HG03045 (cell line): ENCODE data around the gene ESPL1.
A peak's percentile ranks its signal among the peaks of the same experiment; 100 is the strongest.
"Not testable (repeated sequence)": the region's sequence is repeated elsewhere in the genome, so short reads cannot be mapped to it uniquely, and the experiment has no call there.

Experiments used
- ATAC-seq: cut with Tn5 transposase; IDR thresholded peaks from one replicate; pipeline ENCODE4 v1.9.1; 2021; ENCODE audit warnings: mild to moderate bottlenecking, moderate library complexity; ENCODE audit not compliant: unreplicated experiment

Gene ESPL1

GRCh38 chr12:53297106-53297505 lies 29.0 kb downstream of the ESPL1 start:
- ATAC-seq = not testable (repeated sequence)

DNA sequence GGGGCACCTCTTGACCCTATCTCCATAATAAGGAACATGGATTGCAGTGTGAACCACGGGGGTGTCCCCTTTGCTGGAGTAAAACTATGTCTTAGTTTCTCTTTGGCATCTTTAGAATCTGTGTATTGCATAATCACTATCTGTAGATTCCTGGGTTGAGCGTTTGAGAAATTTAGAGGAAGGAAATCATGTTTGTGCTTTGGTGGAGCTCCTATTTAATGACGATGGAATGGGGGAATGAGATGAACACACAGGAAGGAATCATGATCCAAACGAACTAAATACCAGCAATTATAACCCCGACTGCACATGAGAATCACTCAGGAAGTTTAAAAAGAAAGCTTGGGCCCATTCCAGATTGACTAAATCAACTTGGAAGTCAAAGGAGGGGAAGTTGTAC lies 30.1 kb downstream of the ESPL1 start:
- ATAC-seq = no peak

- no peak for ATAC-seq
Observed at GRCh38 chr12:53299101-53299453, 31.0 kb downstream of the ESPL1 start.

DNA sequence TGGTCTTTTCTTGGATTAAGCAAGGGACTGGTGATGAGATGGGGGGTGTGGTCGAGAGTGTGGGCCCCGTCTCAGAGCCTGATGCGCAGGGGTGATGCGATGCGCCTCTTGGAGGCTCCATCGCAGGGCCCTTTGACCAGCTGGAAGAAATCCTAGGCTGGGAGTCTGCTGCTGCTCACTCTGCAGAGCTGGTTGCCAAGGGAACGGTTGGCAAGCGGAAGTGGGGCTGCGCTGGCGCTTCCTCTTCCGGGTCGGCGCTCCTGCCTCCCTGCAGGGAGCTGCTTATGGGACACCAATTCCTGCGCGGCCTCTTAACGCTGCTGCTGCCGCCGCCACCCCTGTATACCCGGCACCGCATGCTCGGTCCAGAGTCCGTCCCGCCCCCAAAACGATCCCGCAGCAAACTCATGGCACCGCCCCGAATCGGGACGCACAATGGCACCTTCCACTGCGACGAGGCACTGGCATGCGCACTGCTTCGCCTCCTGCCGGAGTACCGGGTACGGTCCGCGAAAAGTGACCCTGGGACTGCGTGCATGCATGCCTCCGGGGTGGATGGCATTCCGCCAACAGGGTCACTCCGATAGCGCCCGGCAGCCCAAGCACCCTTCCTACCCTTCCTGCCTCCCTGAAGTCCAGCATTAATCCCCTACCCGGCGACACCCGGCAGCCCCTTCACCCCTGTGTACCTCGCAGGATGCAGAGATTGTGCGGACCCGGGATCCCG lies 31.5 kb downstream of the ESPL1 start, which contains the start of gene MYG1:
Gene MYG1 (plus strand): TSS at position 242 of the 727 bp plus-strand sequence. CDS start 43 bp downstream, at position 285.
- ATAC-seq = peak; percentile 73

- no peak for ATAC-seq
Observed at GRCh38 chr12:53300187-53300586, 32.1 kb downstream of the ESPL1 start.

DNA sequence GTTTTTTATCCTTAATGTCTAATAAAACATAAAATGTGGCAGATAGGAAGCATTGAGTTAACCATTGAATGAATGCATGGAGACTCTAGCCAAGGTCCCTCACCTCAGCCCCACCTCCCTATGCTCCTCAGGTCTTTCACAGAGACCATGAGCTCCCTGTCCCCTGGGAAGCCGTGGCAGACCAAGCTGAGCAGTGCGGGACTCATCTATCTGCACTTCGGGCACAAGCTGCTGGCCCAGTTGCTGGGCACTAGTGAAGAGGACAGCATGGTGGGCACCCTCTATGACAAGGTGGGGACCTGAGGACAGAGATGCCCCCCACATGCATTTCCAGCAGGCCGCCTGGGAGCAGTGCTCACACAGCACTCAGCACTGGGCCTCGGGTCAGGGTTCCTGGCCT lies 34.8 kb downstream of the ESPL1 start:
- ATAC-seq = no peak

DNA sequence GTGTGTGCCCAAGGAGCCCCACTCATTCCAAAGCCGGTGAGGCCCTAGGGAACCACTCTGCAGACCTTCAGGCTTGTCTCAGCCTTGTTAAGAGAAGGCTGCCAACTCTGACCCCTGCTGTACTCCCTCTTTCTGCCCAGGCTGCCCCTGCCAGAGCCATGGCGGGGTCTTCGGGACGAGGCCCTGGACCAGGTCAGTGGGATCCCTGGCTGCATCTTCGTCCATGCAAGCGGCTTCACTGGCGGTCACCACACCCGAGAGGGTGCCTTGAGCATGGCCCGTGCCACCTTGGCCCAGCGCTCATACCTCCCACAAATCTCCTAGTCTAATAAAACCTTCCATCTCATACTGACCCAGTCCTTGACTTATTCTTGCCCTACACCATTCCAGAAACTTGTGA lies 38.7 kb downstream of the ESPL1 start:
- ATAC-seq = no peak

GRCh38 chr12:53308276-53308675 lies 40.2 kb downstream of the ESPL1 start:
- no peak for ATAC-seq

DNA sequence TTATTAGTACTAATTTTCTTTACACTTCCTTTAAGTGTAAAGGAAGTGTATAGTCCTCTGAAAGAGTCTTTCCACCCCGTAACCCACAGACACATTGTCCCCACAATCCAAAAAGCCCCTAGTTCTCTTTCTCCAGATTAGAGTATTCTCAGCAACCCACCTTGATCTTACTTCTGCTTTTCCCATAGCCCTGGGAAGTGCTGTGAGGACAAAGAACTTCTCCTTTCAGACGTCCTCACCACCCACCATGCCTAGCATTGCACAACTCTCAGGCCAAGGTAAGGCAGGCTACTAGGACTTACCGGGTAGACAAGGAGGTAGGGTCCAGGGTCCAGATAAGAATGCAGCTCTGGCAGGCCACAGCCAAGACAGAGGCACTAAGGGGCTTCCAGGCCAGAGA lies 45.9 kb downstream of the ESPL1 start:
- no peak for ATAC-seq

DNA sequence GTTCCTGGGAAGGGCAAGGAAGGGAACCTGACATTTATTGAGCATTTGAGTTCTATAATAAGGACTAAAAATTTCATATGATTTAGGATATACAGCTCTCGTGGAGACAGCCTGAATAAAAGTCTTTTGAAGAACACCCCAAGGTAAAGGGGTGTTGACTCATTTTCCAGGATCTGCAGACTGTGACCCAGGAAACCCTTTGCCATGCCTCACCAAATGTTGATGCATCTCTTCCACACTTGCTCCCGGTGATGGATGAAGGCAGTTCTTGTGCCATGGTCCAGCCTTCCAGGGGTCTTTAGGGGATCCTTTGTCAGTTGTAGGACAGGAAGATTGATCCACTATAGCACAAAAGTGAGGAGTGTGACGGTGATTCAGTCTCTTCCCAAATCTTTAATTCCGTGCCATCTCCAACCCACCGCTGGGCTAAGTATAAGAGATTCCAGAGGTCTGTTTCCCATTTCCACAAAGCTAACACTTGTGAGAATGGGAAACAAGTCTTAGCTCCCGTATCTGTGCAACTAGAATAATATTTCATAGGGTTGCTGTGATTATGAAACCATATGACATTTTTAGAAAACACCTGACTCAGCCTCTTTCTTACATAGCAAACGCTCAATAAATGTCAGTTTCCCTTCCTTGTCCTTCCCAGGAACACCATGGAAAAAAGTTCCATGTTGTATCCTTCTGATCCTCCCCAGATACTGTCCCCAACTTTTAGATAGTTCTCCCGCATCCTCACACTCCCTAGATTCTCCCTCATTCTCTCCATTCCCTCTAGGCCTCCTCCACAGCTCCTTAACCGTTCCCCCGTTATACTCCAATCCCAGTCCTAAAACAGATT lies 52.5 kb downstream of the ESPL1 start:
- ATAC-seq = no peak

DNA sequence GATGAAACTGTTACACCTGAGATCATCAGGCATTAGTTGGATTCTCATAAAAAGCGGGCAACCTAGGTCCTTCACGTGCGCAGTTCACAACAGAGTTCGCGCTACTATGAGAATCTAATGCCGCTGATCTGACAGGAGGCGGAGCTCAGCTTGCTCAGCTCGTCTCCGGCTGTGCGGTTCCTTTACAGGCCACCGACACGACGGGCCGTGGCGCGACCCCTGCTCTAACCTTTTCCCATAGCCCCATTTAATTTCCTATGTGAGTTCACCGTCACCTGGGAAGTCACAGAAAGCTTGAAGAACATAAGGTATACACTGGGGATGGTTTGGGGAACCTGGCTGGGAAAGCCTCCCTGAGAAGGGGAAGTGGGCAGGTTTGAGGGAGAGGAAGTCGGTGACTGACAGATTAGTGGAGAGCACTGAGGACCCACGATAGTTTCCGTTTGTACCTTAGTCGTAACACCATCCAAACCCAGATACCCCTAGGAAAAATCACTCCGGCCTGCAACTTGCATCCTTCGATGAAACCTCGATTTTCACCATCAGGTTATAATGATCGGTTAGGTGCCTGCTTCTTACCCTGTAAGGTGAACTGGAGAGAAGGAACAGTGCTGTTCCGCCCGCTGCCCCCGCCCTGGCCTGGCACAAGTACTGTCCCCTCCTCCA lies 56.1 kb downstream of the ESPL1 start:
- peak; percentile 32 for ATAC-seq

DNA sequence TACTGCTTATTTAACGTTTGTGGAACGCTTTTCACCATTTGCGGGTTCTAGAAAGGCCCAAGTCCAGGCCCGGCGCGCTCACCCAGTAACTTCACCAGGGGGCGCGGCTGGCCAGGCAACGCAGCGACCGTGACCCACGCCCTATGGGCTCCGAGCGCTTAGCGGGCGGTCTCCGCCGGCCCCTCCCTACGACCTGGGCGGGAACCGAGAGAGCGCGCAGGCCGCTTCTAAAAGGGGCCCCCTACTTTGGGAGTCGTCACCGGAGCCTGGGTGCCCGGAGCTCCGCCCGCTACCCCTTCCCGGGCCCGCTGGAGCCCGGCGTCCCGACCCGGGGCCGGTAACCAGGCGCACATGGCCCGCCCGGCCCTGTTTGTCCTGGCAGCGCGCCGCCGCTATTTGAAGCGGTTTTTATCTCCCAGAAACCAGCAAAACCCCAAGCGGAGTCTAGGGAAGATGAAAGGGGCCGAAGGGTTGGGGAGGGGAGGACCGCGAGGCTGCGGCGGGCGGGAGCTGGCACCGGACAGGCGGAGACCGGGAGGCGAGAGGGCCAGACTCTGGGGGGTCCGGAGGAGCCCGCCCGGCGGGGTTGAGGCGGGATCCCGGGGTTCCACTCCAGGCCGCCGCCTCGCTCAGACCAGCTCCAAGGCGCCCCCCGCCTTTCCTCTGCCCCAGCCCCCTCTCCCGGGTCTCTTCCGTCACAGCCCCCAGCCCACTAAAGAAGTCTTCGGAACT lies 56.8 kb downstream of the ESPL1 start:
- peak; percentile 65 for ATAC-seq

DNA sequence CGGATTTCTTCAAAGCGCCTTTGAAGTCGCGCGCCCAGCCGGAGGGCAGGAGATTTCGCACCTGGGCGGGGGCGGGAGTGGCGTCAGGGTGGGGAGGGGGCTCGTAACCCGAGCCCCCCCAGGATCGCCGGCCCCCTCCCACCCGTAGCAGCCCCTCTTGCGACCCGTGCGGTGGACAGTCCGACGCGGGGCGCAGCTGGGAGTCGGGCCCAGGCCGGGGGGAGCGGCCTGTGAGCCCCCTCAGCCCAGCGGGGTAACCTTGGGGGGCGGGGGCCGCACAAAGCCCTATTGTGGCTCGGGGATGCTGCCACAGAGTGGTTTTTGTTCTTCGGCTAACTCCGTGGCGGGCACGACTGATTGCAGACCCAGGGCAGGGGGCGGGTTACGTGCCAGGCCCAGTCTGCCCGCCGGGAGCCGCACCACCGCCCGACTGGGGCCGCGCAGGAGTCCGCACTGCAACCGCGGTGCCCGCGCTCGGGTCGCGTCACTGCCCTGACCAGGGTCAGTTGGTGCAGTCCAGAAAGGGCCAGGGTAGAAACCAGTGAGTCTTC lies 57.5 kb downstream of the ESPL1 start:
- ATAC-seq = no peak

DNA sequence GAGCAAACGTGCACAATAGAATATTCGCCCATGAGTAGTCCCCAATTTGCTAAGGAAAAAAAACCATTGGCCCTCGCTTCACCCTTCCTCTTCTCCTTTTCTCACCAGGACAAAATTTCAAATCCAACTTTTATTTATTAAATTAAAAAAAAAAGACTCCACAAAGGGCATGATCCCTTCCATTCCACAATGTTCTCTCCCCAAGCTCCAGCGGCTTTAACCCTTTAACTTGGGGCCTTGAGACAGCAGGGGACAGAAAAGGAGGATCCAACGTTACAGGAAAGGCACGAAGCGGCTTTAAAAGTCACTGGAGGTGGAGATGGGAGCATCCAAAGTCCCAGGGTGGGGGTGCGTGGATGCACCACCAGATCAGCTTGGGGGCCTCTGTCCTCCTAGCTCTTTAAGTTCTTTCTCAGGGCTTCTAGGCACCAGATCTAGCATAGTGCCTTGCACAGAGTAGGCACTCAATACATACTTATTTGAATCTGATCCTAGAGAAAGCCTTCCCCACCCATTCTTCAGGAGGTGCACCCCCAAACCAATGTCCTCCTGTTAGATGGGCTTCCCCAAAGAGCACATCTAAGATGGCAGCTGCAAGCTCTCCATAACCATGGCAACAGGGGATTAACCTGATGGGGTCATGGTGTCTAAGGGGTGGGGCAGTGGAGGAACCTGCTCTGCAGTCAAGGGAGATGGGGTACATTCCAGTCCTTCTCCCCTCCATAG lies 58.5 kb downstream of the ESPL1 start:
- ATAC-seq = no peak

DNA sequence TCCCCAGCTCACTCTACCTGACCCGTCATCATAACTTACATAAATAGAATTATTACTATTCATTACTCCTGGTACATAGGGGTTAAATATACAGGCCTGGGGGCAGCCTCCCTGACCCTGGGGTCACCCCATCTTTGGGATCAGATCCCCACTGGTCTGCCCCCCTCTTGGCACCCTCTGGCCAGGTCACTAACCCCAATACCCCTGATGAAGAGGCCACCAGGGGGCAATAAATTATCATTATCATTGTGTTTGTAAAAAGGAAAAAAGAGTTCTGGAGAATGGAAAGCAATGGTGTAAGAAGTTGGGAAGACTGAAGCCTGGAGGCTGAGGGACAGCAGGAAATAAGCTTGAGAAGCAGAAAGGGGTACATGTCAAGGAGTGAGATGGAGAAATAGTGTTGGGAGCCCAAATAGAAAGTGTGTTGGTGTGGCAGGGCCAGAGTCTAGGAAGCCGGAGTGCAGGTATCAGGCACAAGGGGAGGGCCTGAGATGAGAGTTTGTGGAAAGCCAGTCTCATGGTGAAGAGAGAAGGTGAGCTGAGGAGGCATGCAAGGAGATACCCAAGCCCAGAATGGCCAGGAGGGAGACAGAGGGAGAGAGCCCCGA lies 59.4 kb downstream of the ESPL1 start:
- no peak for ATAC-seq

- no peak for ATAC-seq
Observed at GRCh38 chr12:53328043-53328435, 59.9 kb downstream of the ESPL1 start.

DNA sequence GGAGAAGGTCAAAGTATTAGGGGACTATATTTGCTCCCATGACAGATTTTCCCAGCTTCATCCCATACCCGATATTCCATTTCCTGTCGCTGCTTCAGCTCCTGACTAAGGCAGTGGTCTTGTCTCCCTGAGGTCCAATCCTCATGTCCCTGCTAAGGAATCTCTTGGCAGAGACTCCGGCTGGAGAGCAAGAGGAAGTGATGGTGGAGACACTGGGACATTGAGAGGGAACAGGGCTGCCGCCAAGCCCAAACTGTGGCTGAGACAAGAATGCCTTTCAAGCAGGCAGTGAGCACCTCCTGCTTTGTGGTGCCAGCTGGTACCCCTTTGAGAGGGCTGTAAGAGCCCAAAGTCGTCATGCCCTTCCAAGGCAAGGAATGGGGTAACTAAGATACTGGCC lies 62.6 kb downstream of the ESPL1 start:
- ATAC-seq = no peak

GRCh38 chr12:53332339-53332738 lies 64.2 kb downstream of the ESPL1 start:
- not testable (repeated sequence) for ATAC-seq

DNA sequence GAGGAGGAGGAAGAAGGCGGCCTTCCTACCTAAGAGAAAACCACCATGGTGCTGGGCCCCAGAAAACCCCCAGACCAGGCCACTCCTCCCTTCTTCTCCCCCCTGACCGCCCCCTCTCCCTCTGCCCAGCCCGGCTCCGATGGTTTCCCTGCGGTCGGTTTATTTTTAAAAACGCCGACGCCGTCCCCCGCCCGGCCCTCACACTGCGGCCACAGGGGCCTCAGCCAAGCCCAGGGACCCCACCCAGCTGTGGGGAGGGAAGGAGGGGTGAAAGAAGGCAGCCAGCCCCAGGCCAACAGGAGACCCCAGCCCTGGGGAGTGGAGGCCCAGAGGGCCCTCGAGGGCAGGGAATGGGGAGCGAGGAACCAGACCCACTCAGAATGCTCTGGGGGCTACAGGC lies 64.6 kb downstream of the ESPL1 start:
- ATAC-seq = no peak

- ATAC-seq = no peak
Observed at GRCh38 chr12:53333289-53333688, 65.2 kb downstream of the ESPL1 start.
